ENCODE measurements around the gene PIGA. TPM values are rescaled to one million over a fixed set of nuclear protein-coding genes. Genes with fewer than 3 reads are reported as not detected.

PIGA gene, protein sequence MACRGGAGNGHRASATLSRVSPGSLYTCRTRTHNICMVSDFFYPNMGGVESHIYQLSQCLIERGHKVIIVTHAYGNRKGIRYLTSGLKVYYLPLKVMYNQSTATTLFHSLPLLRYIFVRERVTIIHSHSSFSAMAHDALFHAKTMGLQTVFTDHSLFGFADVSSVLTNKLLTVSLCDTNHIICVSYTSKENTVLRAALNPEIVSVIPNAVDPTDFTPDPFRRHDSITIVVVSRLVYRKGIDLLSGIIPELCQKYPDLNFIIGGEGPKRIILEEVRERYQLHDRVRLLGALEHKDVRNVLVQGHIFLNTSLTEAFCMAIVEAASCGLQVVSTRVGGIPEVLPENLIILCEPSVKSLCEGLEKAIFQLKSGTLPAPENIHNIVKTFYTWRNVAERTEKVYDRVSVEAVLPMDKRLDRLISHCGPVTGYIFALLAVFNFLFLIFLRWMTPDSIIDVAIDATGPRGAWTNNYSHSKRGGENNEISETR
- polyA plus RNA-seq (2011; rRNA removed): 19.7 and 21.2 TPM in 2 replicates
- polyA plus RNA-seq (2012; cell fraction: cytosol; rRNA removed): 3.4 and 4.5 TPM in 2 replicates
- 4.2 and 7.9 TPM in 2 replicates for polyA plus RNA-seq (2012; cell fraction: nucleus; rRNA removed)
- polyA plus RNA-seq (2017; fragmentation: RNase III; extraction: RNeasy Plus Mini Kit Qiagen cat#74134 plus additional on column Dnase treatment): 9.5 to 10.8 TPM (median 9.8 TPM) in 3 replicates
- polyA minus RNA-seq (2011; rRNA and poly(A)+ RNA removed): 21.6 and 22.0 TPM in 2 replicates

DNA sequence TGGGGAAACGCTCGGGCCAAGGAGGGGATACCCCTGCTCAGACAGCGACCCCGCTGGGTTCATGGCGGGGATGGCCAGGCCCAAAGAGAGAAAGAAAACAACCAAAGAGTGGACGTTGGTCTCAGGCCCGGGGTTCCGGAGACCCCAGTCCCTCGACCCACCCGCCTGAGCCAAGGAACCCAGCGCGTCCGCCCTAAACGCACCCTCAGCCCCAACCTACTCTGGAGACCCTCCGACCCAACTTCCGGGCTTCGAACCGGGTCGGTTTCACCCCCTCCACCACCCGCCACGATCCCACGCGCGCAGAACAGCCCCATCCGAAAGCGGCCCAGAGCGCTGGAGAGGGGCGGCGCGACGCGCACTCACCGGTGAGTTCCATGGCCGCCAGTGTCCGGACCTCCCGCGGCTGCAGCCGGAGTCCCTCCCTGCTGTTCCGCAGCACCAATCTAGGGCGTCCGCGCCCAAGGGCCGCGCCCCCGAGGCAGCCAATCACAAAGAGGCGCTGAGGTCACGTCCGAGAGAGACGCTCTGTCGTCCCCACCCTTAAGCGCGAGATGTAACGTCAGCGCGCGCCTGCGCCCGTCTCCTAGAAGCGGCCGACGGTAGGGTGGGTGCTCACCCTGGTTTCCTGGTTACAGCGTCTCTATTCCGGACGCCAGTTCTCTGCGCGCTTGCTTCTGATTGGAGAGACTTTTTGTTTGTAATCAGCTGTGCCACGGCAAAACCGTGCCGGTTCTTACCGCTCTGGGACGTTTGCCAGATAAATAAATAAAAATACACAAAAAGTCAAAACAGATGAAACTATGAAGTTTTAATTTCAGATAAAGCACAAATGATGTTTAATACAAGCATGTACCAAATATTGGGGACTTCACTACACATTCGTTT, at the start of gene PIGA:
TSS of gene PIGA (minus strand) at position 389 of the 888 bp plus-strand sequence. CDS start 3,593 bp downstream, outside the sequence.
- peak; percentile 98 to 99 for ATAC-seq
- no peaks in the 10 kb centered on the region for H3K9me3 ChIP-seq
- no peaks in the 10 kb centered on the region; the same call in 2 of the 3 replicates for H3K4me1 ChIP-seq
- peak within 1 kb of the TSS; percentile 67 for H3K4me3 ChIP-seq
- H3K27ac ChIP-seq: peak within 1 kb of the TSS; percentile 73 to 92
- WGBS (ENCODE audit: missing lambda C conversion rate): 2% methylated on average over 34 of the region's 72 CpGs
- TF ChIP-seq FOSB (CRISPR knock-in tag; IDR thresholded peaks at IDR 0.05) (no peak), MAFK (IDR thresholded peaks at IDR 0.05; ENCODE audit: partially characterized antibody) (no peak), HOXB5 (CRISPR knock-in tag; IDR thresholded peaks at IDR 0.05) (no peak), MAZ (IDR thresholded peaks at IDR 0.05; ENCODE audit: borderline replicate concordance, low read depth, low read length) (no peak), RARB (CRISPR knock-in tag; IDR thresholded peaks at IDR 0.05) (no peak), CBX2 (IDR thresholded peaks at IDR 0.05; ENCODE audit: borderline replicate concordance, low read depth) (no peak), POLR2A (IDR thresholded peaks at IDR 0.05; ENCODE audit: low read length) (peak; percentile 54), HDAC2 (IDR thresholded peaks at IDR 0.05) (no peak), ZFP36 (IDR thresholded peaks at IDR 0.05; ENCODE audit: borderline replicate concordance, partially characterized antibody) (no peak), JUN (IDR thresholded peaks at IDR 0.05) (peak in 1 of 2 experiments; percentile 35; a peak in 1 of 5 replicates), KDM5A (IDR thresholded peaks at IDR 0.05) (no peak), MYC (IDR thresholded peaks at IDR 0.05; ENCODE audit: borderline replicate concordance, low read length) (no peak), RNF2 (IDR thresholded peaks at IDR 0.05; ENCODE audit: borderline replicate concordance, low read depth) (no peak), HEYL (CRISPR knock-in tag; IDR thresholded peaks at IDR 0.05) (no peak), SREBF2 (IDR thresholded peaks at IDR 0.05) (no peak), EHF (CRISPR knock-in tag; IDR thresholded peaks at IDR 0.05) (no peak), NPAS2 (CRISPR knock-in tag; IDR thresholded peaks at IDR 0.05; ENCODE audit: borderline replicate concordance) (no peak), PHF8 (IDR thresholded peaks at IDR 0.05; ENCODE audit: borderline replicate concordance, low read depth) (0 out of 2 replicates have a peak, but pooled peaks have one; percentile 32), RFX5 (IDR thresholded peaks at IDR 0.05) (peak; percentile 34; the same call in 1 of the 2 replicates), ZC3H11A (IDR thresholded peaks at IDR 0.05) (no peak), BHLHE40 (IDR thresholded peaks at IDR 0.05; ENCODE audit: low read depth, low read length) (peak; percentile 71; the same call in 1 of the 2 replicates), EP300 (IDR thresholded peaks at IDR 0.05) (no peak), ZSCAN20 (CRISPR knock-in tag; IDR thresholded peaks at IDR 0.05) (no peak)
- TF ChIP-seq, protein P1, sequence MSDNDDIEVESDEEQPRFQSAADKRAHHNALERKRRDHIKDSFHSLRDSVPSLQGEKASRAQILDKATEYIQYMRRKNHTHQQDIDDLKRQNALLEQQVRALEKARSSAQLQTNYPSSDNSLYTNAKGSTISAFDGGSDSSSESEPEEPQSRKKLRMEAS (IDR thresholded peaks at IDR 0.05): peak; percentile 43
- TF ChIP-seq, protein P2, sequence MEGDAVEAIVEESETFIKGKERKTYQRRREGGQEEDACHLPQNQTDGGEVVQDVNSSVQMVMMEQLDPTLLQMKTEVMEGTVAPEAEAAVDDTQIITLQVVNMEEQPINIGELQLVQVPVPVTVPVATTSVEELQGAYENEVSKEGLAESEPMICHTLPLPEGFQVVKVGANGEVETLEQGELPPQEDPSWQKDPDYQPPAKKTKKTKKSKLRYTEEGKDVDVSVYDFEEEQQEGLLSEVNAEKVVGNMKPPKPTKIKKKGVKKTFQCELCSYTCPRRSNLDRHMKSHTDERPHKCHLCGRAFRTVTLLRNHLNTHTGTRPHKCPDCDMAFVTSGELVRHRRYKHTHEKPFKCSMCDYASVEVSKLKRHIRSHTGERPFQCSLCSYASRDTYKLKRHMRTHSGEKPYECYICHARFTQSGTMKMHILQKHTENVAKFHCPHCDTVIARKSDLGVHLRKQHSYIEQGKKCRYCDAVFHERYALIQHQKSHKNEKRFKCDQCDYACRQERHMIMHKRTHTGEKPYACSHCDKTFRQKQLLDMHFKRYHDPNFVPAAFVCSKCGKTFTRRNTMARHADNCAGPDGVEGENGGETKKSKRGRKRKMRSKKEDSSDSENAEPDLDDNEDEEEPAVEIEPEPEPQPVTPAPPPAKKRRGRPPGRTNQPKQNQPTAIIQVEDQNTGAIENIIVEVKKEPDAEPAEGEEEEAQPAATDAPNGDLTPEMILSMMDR (IDR thresholded peaks at IDR 0.05): no peak
- TF ChIP-seq, protein P3, sequence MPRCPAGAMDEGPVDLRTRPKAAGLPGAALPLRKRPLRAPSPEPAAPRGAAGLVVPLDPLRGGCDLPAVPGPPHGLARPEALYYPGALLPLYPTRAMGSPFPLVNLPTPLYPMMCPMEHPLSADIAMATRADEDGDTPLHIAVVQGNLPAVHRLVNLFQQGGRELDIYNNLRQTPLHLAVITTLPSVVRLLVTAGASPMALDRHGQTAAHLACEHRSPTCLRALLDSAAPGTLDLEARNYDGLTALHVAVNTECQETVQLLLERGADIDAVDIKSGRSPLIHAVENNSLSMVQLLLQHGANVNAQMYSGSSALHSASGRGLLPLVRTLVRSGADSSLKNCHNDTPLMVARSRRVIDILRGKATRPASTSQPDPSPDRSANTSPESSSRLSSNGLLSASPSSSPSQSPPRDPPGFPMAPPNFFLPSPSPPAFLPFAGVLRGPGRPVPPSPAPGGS (IDR thresholded peaks at IDR 0.05): no peak
- TF ChIP-seq, protein P4, sequence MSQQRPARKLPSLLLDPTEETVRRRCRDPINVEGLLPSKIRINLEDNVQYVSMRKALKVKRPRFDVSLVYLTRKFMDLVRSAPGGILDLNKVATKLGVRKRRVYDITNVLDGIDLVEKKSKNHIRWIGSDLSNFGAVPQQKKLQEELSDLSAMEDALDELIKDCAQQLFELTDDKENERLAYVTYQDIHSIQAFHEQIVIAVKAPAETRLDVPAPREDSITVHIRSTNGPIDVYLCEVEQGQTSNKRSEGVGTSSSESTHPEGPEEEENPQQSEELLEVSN (IDR thresholded peaks at IDR 0.05; ENCODE audit: borderline replicate concordance, low read depth): no peak
- TF ChIP-seq, protein P5, sequence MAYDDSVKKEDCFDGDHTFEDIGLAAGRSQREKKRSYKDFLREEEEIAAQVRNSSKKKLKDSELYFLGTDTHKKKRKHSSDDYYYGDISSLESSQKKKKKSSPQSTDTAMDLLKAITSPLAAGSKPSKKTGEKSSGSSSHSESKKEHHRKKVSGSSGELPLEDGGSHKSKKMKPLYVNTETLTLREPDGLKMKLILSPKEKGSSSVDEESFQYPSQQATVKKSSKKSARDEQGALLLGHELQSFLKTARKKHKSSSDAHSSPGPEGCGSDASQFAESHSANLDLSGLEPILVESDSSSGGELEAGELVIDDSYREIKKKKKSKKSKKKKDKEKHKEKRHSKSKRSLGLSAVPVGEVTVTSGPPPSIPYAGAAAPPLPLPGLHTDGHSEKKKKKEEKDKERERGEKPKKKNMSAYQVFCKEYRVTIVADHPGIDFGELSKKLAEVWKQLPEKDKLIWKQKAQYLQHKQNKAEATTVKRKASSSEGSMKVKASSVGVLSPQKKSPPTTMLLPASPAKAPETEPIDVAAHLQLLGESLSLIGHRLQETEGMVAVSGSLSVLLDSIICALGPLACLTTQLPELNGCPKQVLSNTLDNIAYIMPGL (CRISPR knock-in tag; IDR thresholded peaks at IDR 0.05; ENCODE audit: borderline replicate concordance): no peak
- TF ChIP-seq, protein P6, sequence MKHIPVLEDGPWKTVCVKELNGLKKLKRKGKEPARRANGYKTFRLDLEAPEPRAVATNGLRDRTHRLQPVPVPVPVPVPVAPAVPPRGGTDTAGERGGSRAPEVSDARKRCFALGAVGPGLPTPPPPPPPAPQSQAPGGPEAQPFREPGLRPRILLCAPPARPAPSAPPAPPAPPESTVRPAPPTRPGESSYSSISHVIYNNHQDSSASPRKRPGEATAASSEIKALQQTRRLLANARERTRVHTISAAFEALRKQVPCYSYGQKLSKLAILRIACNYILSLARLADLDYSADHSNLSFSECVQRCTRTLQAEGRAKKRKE (CRISPR knock-in tag; IDR thresholded peaks at IDR 0.05; ENCODE audit: low read depth): no peak
- FAIRE-seq: peak; percentile 99
- H3K4me2 ChIP-seq: peak within 1 kb of the TSS; percentile 85
- POLR2A ChIA-PET: interaction anchor here (0.7 kb wide), 1 partner anchor 65 kb away, joined by 5 read pairs; no protein-coding TSS in a partner anchor
- DNase-seq (ENCODE audit: low read depth in 1 of 2, low spot score in 1 of 2): peak; percentile 92 to 97
- CTCF ChIA-PET: interaction anchor here (1.0 kb wide), 2 partner anchors 14 to 37 kb away, joined by 3 read pairs; no protein-coding TSS in a partner anchor
